G401.6 (cell line): ENCODE results near the gene ACBD4.

Source experiments
- FAIRE-seq: peaks from 2 replicates; lab custom pipeline; 2012; peaks lifted over from hg19 to GRCh38; lab: Jason Lieb, UNC

The ACBD4 gene

DNA sequence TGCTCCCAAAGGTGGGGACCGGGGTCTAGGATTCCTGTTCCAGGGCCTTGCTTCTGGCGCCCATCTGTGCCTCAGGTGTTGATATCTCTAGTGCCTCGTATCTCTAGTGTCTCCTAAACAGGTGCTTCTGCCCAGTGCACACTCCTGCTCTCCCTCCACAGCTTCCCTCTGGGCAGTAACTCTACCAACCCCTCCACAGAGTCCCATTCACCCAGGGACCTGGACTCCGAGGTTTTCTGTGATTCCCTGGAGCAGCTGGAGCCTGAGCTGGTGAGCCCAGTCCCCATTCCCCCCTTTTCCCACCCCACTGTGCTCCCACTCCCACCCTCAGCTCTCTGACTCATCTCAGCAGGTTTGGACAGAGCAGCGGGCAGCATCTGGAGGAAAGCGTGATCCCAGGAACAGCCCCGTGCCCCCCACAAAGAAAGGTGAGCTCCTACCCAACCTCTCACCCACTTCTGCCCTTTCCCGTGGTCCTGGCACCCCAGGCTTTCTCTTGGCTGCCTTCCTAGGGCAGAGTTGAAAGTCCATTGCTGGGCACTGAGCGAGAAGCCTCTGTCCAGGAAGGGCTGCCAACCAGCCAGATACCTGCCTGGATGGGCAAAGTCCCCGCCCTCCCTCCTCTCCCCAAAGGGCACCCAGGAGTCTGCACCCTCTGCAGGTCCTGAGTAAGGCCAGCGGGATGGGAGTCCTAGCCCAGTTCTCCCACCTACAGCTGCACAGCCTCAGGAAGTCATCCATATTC is 2.2 kb downstream of the ACBD4 start:
- FAIRE-seq, result no peak

DNA sequence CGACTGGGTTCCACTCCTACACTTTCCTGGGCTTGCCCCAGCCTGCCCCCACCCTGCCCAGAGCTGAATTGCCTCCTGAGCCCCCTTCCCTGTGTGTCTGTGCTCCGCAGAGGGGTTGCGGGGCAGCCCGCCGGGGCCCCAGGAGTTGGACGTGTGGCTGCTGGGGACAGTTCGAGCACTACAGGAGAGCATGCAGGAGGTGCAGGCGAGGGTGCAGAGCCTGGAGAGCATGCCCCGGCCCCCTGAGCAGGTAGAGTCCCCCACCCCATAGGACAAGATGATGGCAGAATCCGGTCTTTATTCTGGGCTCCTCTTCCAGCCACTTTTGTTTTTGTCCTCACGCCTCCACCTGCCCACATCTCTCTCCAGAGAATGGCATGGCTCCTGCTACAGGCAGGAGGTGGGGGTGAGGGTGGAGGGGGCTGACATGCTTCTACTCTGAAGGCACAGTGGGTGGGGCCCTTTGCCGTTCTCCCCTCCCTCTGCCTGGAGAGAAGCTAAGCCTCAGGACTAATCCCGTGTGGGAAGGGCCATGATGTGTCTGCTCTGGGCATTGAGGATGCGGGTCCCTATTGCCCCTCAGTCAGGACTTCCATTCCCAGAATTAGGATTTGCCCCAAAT is 3.5 kb downstream of the ACBD4 start:
- no peak for FAIRE-seq

DNA sequence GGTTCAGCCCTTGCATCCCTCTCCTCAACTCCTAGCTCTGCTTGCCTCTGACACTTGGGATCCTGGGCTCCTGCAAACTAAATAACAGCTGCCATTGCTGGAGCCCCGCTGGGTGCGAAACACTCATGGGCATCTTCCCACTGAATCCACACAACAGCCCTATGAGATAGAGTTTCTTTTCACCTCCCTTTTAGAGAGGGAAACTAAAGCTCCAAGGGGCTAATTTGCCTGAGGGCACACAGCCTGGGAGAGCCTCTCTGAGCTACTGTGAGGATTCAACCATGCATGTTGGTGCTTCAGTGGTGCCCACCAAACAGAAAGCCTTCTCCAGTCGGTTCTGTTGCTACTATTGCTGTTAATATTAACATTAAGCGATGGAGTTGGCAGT is 4.0 kb downstream of the ACBD4 start:
- no peak for FAIRE-seq

DNA sequence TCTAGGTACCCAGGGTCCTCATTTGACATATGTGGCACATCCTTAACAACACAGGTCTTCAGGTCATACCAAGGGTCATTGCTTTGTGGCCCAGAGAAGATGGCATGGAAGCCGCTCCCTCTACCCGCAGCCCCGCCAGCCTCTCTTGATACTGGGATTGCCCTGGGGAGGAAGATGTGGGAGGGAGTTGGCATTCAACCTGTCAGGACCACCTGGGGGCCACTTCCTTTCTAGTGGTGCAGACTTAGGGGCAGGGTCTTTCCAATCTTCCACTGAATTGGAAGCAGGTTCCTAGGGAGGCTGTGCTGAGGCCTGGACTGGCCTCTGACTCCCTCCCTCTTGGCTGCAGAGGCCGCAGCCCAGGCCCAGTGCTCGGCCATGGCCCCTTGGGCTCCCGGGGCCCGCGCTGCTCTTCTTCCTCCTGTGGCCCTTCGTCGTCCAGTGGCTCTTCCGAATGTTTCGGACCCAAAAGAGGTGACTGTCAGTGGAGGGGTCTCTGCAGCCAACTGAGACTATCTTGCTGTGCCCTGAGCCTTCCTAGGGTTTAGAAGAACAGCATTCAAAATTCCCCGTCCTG is 7.7 kb downstream of the ACBD4 start:
- no peak for FAIRE-seq

DNA sequence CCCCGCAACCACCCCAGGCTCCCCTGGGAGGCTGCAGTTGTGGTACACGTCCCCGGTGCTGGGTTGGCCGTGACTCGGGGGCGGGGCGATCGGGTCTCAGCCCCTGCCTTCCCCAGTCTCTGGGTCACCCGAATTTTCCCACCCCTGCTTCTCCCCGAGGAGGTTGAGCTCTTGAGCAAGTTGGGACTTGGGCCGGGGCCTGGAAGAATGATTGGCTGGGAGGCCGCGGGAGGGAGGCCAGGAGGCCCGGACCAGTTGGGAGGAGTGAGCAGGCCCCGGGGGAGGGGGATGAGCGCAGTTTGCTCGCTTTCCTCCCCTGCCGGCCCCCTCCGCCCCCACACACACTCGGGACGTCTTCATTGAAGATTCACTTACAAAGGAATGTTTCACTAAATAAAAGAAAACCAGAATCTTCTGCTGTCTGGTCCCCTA is 8.3 kb downstream of the ACBD4 start:
- FAIRE-seq, result no peak

DNA sequence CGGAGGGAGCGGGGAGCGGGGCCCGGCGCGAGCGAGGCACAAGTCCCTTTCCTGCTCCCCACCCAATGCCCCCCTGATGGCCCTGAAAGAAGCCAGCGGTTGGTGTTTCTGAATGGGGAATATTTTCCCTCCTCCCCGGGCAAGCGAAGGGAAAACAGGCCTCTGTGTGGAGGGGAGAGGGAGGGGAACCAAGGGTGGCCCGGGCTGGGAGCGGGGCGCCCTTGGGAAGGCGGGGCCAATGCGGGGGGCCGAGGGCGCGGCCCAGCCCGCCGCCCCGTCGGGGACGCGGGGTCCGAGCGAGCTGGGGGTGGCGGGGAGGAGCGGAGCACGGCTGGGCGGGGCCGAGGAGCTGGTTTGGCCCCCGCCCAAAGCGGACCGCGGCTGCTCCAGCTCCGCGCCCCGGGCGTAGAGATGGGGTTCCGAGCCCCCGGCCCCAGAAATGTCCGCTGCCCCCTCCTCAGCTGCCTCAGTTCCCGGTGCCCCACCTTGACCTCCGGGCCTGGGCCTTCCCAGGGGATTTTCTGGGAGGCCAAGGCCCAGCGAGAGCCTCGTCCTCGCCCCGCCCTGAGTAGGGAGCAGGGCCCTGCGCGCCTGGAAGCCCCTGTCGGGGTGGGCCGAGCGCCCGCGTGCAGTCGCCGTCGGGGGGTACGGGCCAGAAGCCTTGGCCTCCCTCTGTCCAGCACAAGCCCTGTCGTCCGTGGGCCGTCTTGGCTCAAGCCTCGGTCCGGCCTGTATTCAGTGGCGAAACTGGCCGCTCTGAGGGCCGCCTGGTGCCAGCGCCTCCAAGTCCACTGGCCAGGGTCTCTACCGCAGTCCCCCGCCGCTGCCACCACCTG is 8.9 kb downstream of the ACBD4 start:
- no peak for FAIRE-seq

DNA sequence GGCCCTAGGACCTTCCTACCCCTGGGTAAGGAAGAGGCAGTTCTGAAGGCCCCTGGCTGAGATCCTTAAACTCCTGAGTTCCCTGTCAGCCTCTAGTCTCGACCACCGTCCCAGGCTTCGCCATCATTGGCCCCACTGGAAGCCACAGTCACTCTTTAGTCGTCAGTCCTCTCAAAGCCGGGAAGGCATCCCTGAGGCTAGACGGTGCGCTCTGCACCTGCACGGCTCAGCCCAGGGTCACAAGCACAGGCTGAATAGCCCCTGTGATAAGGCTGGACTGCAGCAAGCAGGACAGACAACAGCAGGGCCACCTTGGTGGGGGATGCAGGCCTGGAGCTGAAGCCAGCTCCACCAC is 9.5 kb downstream of the ACBD4 start:
- FAIRE-seq, result no peak

DNA sequence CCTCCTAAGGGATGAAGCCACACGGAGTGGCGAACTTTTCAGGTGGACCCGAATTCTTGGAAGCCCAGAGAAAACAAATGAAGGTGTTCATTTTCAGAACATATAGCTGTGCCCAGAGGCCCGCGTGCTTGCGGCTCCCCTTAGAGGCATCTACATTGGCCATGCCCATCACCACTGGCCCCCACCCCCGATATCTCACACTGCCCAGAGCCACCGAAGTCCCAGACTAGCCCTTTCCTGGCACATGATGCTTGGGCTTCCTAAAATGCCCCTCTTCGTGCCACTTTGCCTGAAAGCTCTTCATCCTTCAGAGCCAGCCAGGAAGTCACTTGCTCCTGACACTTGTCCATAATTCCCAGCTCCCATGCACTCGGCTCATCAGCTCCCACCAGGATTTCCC is 10.7 kb downstream of the ACBD4 start:
- FAIRE-seq, result no peak

DNA sequence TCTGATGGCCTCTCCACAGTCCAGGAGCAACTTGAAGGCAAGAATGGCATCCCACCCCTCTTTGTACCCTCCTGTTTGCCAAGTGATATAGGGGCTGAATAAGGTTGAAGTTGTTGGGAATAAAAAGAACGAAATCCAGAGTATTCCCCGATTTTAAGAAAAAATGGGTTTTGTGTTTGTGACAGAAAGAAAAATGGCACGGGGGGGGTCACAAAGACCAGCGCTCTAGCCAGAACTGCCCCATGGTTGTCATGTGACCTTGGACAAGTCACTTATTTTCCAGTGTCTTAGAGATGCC is 11.1 kb downstream of the ACBD4 start:
- FAIRE-seq, result no peak

DNA sequence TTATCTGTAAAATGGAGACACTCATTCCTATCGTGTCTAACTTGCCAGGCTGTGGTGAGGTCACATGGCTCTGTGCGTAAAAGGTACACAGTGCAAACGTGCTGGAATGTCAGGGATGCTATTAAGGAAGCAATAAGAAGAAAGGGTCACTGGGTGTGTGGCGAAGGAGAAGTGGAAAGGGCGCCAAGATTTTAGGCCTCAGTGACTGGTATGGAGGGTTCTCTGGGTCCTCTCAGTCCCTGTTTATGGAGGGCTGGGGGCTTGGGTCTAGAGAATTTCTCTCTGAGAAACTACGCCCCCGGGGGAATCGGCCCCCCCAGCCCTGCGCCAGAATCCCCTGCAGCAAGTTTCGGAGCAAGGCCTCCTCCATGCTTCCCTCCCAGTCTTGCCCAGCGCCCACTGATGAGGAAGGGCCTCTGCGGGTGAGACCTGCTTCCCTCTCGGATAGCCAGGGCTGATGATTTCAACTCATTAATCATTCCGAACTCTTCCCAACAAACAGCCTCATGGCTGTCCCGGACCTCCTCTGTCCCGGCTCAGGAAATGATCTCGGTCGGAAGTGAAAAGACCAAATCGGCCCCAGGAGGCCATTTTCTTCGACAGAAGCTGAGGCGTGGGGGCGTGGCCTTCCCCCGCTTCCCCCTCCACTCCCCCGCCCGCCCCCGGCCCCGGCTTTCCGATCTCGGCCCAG is 11.5 kb downstream of the ACBD4 start:
- FAIRE-seq, result no peak

DNA sequence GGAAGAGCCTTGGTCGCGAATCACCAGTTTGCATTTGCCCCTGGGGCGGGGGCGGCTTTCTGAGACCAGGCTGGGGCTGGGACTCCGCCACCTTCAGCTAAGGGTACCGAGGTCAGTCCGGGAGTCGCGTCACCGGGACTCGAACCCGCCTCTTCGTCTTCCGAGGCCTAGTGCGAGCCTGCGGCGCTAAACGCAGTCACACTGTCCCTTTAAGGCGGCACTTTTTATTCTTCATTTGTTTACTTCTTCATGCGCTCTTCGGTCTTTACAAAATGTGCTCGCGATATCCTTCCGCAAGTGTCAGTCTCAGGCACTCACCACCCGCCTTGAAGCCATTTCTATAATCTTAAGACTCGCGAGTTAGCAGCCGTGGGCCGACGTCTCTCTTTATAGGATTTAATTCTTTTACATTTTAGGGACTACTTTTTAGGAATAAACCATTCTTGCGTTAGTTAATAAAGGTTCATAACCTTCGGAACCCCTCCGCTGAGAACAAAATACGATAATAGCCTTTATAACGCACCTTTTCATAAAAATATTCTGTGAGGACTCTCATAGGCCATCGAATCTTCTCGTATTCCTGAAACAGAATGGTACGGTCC is 12.2 kb downstream of the ACBD4 start:
- no peak for FAIRE-seq

DNA sequence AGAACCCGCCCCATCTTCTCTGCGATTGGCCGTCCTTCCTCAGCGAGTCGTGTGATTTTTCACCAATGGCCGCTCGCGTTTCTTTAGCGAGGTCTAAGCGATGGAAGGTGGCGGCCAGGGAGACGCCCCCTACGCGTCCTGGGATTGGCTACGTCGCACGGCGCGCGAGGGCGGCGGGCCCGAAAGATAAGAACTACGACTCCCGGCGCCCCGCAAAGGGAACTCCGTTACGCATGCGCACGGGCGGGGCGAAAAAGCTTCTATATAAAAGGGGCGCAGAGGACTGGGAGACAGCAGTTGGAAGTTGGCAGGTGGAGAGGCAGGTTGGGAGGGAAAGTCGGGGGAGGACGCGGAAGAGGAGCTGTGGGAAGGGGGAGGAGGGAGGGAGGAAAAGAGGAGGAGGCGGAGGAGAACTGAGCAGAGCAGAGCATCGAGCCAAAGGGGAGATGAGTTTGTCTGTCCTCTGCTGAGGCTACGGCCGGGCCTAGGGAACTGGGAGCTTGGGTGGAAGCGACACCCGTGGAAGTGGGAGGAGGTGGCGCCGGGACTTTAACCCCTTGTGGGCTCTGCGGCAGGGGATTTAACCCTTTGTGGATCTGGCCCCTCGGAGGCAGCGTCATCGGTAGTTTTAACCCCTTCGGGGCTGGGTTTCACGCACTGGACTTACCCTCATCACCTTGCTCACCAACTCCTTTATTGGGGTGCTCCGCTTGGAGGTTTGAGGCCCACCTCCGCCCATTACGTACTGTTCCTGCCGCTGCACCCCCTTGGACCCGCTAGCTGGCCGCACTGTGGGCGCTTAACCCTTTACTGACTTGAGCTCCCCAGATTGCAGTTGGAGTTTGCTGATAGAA is 12.9 kb downstream of the ACBD4 start, which contains the start of gene HEXIM1:
HEXIM1 (plus strand) TSS at position 293 of the 854 bp plus-strand sequence. CDS start 716 bp downstream, outside the sequence.
- peak; percentile 97 for FAIRE-seq

DNA sequence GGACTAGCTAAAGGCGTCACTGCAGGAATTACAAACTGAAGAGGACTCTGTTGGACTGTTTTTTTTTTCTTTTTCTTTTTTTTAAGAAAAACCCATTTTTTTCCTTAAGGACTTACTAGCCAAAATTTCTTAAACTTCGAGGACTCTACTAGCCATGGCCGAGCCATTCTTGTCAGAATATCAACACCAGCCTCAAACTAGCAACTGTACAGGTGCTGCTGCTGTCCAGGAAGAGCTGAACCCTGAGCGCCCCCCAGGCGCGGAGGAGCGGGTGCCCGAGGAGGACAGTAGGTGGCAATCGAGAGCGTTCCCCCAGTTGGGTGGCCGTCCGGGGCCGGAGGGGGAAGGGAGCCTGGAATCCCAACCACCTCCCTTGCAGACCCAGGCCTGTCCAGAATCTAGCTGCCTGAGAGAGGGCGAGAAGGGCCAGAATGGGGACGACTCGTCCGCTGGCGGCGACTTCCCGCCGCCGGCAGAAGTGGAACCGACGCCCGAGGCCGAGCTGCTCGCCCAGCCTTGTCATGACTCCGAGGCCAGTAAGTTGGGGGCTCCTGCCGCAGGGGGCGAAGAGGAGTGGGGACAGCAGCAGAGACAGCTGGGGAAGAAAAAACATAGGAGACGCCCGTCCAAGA is 13.7 kb downstream of the ACBD4 start:
- no peak for FAIRE-seq

DNA sequence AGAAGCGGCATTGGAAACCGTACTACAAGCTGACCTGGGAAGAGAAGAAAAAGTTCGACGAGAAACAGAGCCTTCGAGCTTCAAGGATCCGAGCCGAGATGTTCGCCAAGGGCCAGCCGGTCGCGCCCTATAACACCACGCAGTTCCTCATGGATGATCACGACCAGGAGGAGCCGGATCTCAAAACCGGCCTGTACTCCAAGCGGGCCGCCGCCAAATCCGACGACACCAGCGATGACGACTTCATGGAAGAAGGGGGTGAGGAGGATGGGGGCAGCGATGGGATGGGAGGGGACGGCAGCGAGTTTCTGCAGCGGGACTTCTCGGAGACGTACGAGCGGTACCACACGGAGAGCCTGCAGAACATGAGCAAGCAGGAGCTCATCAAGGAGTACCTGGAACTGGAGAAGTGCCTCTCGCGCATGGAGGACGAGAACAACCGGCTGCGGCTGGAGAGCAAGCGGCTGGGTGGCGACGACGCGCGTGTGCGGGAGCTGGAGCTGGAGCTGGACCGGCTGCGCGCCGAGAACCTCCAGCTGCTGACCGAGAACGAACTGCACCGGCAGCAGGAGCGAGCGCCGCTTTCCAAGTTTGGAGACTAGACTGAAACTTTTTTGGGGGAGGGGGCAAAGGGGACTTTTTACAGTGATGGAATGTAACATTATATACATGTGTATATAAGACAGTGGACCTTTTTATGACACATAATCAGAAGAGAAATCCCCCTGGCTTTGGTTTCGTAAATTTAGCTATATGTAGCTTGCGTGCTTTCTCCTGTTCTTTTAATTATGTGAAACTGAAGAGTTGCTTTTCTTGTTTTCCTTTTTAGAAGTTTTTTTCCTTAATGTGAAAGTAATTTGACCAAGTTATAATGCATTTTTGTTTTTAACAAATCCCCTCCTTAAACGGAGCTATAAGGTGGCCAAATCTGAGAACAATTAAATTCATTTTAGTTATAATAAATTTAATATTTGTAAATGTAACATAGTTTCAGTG is 14.5 kb downstream of the ACBD4 start:
- no peak for FAIRE-seq

DNA sequence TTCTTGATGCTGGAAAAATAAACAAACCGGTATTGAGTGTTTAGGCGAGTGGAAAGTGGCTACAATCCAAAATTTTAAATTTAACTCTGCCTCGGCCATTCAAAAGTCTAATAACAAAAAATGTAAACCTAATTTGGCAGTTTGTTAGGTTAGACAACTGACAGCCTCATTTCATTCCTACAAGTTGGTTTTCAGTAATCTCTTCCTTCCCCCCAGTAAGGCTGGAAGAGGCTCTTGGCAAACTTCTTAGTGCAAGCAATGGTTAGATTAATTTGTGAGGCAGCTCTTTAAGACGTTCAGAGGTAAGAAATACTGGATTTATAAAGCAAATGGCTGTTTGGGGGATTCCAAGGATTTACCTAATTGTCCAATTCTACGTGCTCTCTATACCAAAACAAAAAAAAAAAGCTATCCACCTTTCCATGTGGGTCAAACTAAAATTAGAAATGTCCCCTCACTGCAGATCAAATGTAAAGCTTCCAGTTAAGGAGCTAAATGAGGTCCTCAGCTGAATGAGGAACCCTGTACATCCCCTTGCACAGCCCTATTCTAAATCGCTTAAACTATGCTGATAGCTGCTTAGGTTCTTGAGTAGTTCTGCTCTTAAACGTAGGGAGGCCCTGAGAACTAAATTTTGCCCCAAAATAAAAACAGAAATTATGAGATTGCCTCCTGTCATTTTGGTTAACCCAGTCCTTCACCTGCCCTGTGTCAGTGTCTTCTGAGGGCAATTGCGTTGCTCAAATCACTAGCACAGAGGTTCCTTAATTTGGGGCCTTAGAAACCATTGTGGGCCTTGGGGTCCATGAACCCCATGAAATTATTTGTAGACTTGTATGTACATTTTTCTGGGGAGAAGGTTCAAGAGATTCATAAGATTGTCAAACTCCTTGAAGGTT is 15.7 kb downstream of the ACBD4 start:
- FAIRE-seq, result no peak

DNA sequence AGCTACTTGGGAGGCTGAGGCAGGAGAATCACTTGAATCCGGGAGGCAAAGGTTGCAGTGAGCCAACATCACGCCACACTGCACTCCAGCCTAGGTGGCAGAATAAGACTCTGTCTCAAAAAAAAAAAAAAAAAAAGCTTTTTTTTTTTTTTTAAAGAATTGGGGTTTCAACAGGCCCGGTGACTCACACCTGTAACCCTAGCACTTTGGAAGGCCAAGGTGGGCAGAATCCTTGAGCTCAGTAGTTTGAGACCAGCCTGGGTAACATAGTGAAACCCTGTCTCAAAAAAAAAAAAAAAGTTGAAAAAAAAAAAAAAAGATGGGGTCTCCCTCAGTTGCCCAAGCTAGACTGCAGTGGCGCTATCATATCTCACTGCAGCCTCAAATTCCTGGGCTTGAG is 19.5 kb downstream of the ACBD4 start:
- no peak for FAIRE-seq

DNA sequence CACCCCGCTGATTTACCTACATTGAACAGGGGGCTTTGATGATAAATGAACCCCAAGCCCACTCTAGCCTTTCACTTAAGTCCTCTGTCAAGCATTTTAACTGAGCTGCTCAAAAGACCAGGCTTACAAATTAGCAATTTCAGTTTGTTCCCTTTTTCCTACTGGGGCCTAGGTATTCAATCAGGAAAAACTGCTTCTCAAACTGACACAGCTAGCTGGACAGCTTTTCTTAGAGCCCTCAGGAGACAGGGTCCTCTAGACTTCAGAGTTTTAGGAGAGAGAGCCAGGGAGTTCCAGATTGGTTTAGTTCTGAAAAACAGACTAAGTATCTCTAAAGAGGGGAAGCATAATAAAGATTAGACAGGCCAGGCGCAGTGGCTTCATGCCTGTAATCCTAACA is 20.0 kb downstream of the ACBD4 start:
- FAIRE-seq, result no peak

DNA sequence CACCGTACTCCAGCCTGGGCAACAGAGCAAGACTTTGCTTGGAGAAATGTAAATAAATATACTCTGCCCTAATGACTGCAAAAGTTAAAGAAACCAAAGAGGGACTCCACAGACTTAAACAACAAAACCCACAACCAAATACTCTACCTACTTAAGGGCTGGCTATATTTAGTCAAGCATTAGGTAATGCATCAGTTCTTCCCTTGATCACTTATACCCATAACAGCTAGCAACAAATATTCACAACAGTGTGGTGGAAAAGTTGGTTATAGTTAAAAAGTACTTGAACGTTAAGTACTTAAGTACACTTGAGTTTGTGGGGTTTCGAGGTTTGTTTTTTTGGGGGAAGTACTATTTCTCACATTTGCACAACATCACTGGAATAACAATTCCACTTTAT is 20.8 kb downstream of the ACBD4 start:
- no peak for FAIRE-seq
